Measurements from ENCODE around the gene PCID2. TPM values are rescaled to one million over a fixed set of nuclear protein-coding genes. Genes with fewer than 3 reads are reported as not detected.

PCID2 gene
- total RNA-seq, 2 experiments from 2014 or later: 59.3 to 60.8 TPM

DNA sequence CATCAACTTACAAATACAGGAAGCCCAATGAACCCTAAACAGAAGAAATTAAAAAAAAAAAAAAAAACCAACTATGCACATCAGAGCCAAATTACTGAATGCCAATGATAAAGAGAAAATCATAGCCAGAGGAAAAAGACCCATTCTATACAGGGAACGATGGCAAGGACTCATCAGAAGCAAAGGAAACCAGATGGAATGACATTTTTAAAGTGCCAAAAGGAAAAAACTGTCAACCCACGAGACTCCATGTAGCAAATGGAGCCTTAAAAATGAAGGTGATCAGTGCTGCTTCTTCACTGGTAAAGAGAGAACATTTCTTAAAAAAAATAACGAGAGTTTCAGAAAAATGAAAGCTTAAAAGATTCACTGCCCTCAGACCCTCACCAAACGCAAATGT is 18.3 kb downstream of the PCID2 start:
- DNase-seq (no peak), ATAC-seq (ENCODE audit: low read depth) (no peak)
- no peaks in the 10 kb centered on the region for H3K9me3 Mint-ChIP-seq
- POLR2A ChIA-PET: interaction anchor here (0.7 kb wide), 1 partner anchor 96 kb away, joined by 6 read pairs; no protein-coding TSS in a partner anchor
- no peak overlapping the region for H3K4me3 Mint-ChIP-seq
- H3K4me1 Mint-ChIP-seq: peaks cover 19% of the 10 kb centered on the region
- no peak overlapping the region for H3K27ac Mint-ChIP-seq
- H3K27me3 Mint-ChIP-seq: no peaks in the 10 kb centered on the region
- peaks cover 46% of the 10 kb centered on the region for H3K36me3 Mint-ChIP-seq

DNA sequence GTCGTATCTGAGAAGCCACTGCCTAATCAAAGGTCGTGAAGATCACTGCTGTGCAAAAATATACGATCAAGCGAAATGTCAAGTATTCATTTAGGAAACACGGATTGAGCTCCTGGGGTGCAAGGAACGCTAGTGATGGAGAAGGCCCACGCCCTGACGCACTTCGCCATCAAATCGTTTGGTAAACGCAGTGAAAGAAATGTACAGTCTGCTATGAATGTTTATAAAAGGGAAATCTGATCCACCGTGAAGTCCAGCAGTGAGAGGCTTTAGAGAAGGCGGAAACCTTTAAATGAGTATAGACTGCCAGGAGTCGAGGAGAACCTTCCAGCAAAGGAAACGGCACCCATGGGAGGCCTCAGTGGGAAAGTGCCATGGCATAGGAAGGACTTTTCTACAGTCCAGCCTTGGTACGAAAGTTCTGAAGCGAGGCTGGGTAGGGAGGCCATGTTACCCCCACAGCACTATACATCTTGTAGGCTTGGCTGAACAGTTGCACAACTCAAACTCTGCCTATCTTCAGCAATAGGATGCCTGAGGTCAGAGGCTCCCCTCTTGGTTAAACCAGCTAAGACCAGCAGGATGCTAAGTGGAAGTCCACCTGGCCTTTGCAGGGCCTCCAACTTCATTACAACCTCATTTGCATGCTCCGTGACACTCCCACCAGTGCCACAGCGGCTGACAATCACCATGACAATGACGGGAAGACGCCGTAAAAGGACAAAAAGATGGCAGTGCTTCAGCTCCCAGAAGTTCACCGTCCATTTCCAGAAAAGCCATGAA is 20.4 kb downstream of the PCID2 start:
- H3K4me3 Mint-ChIP-seq: no peak overlapping the region
- H3K27me3 Mint-ChIP-seq: no peaks in the 10 kb centered on the region
- no peak for ATAC-seq (ENCODE audit: low read depth)
- no peak for DNase-seq
- H3K27ac Mint-ChIP-seq: no peak overlapping the region
- H3K36me3 Mint-ChIP-seq: peaks cover 48% of the 10 kb centered on the region
- POLR2A ChIA-PET: interaction anchor here (1.1 kb wide), 1 partner anchor 21 kb away, joined by 3 read pairs; the partner anchor contains the start of genes CUL4A and PCID2
- peaks cover 29% of the 10 kb centered on the region for H3K4me1 Mint-ChIP-seq
- no peaks in the 10 kb centered on the region for H3K9me3 Mint-ChIP-seq

DNA sequence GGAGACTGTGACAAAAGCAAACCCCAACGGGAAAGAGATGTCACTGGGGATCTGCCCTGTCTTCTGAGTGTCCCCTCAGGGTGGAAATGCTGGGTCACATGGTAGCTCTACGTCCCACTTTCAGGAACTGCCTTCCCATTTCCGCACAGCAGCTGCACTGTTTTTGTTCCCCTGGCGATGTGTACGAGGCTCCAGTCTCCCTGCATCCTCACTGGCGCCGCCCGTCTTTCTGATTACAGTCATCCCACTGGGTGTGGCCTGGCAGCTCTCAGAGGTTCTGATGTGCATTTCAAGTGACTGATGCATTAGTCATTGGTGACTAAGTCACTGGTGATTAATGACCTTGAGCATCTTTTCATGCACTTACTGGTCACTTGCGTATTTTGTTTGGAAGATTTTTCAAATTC is 21.2 kb downstream of the PCID2 start:
- H3K36me3 Mint-ChIP-seq: peaks cover 51% of the 10 kb centered on the region
- no peaks in the 10 kb centered on the region for H3K9me3 Mint-ChIP-seq
- H3K4me3 Mint-ChIP-seq: no peak overlapping the region
- peaks cover 29% of the 10 kb centered on the region for H3K4me1 Mint-ChIP-seq
- no peak for DNase-seq
- H3K27ac Mint-ChIP-seq: no peak overlapping the region
- H3K27me3 Mint-ChIP-seq: no peaks in the 10 kb centered on the region
- POLR2A ChIA-PET: interaction anchor here (1.1 kb wide), 1 partner anchor 22 kb away, joined by 3 read pairs; the partner anchor contains the start of genes CUL4A and PCID2
- no peak for ATAC-seq (ENCODE audit: low read depth)

DNA sequence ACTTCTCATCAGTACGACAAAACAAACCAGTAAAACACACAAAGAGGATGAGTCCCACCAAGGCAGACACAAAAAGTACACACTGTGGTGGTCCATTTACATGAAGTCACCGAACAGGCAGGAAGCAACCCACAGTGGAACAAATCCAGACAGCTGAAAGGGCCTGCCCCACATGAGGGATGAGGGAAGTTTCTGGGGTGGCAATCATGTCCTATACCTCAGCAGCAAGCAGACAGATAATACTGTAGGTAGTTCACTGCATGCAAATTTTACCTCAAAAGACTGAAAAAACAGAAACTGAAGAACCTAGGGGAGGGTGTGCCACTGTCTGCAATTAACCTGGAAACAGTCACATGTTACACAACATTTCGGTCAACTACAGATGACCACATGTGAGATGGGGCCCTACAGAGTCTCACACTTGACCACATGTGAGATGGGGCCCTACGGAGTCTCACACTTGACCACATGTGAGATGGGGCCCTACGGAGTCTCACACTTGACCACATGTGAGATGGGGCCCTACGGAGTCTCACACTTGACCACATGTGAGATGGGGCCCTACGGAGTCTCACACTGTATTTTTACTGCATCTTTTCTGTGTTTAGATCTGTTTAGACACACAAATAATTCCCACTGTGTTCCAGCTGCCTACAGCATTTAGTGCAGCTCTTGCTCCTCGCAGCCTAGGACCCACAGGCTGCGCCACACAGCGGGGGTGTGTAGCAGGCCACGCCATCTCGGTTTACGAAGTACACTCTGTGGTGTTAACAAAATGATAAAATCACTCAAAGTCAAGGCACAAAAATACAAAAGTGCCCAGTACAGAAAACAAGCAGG is 22.2 kb downstream of the PCID2 start:
- DNase-seq: no peak
- Mint-ChIP-seq H3K4me1 (peaks cover 33% of the 10 kb centered on the region), H3K27ac (peak overlapping the region; percentile 66), H3K36me3 (peaks cover 55% of the 10 kb centered on the region), H3K27me3 (no peaks in the 10 kb centered on the region), H3K9me3 (no peaks in the 10 kb centered on the region), H3K4me3 (no peak overlapping the region)
- POLR2A ChIA-PET: interaction anchor here (2.8 kb wide), 1 partner anchor 23 kb away, joined by 16 read pairs; the partner anchor contains the start of genes CUL4A and PCID2
- peak; percentile 25 for ATAC-seq (ENCODE audit: low read depth)

DNA sequence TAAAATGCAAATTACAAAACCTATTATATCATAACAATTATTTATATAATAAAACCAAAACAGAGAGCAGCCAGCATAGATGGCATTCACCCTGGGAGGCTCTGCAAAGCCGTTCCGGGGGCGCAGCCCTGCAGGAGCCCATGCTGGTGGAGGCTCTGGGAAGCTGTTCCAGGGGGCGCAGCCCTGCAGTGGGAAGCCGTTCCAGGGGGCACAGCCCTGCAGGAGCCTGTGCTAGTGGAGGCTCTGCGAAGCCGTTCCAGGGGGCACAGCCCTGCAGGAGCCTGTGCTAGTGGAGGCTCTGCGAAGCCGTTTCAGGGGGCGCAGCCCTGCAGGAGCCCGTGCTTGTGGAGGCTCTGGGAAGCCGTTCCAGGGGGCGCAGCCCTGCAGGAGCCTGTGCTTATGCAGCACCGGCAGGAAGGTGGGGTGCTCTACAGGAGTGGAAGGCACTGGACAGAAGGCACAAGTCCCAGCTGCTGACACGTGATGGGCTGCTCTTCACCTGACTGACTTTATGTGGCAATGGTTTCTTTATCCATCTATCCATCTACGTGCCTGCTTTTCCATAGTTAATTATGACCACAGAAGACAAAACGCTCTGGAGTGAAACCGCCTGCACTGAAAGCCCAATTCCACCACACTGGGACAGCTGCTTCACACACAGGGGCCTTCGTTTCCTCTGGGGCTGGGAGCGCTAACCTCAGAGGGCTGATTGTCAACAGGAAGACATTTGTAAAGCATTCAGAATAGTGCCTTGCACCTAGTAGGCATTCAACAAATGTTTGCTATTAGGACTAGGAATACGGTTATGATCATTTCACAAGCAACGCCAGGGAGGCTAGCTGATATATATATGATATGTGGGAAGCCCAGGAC is 23.7 kb downstream of the PCID2 start:
- DNase-seq (peak; percentile 37), ATAC-seq (ENCODE audit: low read depth) (peak; percentile 80)
- Mint-ChIP-seq H3K27me3 (no peaks in the 10 kb centered on the region), H3K9me3 (no peaks in the 10 kb centered on the region), H3K4me1 (peaks cover 36% of the 10 kb centered on the region), H3K4me3 (peak overlapping the region; percentile 76), H3K36me3 (peaks cover 50% of the 10 kb centered on the region), H3K27ac (peak overlapping the region; percentile 88)
- POLR2A ChIA-PET: interaction anchor here (2.8 kb wide), 1 partner anchor 24 kb away, joined by 16 read pairs; the partner anchor contains the start of genes CUL4A and PCID2

DNA sequence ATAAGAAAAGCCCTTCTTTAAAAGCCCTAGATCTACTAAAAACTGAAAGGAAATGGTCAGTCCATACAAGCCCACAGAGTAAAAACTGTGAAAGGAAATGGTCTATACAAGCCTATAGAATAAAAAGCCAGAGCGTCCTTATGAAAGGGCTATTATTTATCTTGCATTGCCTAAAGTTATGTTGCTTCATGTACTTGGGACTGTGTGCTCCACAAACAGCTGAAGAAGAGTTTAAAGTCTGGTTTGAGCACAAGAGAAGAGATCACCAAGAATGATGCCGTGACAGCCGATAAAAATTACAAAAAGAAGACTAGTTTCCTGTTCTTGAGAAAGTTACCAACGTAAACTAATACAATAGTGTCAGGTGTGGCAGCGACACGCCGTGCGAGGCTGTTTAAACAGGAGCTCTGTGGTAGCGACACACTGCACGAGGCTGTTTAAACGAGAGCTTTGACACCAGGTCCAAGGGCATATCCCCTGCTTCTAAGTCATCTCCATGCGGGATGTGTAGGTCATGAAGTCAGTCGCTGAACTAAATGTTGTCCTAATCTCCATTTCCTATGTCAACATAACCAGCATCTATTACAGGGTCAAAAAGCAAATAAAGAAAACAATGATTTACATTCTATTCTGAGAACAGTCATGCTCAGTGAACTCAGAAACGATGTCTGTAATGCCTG is 24.9 kb downstream of the PCID2 start:
- no peaks in the 10 kb centered on the region for H3K27me3 Mint-ChIP-seq
- peak overlapping the region; percentile 9 for H3K27ac Mint-ChIP-seq
- peaks cover 48% of the 10 kb centered on the region for H3K36me3 Mint-ChIP-seq
- DNase-seq: no peak
- POLR2A ChIA-PET: interaction anchor here (2.8 kb wide), 1 partner anchor 26 kb away, joined by 16 read pairs; the partner anchor contains the start of genes CUL4A and PCID2
- H3K4me3 Mint-ChIP-seq: no peak overlapping the region
- H3K9me3 Mint-ChIP-seq: no peaks in the 10 kb centered on the region
- ATAC-seq (ENCODE audit: low read depth): no peak
- peaks cover 38% of the 10 kb centered on the region for H3K4me1 Mint-ChIP-seq

DNA sequence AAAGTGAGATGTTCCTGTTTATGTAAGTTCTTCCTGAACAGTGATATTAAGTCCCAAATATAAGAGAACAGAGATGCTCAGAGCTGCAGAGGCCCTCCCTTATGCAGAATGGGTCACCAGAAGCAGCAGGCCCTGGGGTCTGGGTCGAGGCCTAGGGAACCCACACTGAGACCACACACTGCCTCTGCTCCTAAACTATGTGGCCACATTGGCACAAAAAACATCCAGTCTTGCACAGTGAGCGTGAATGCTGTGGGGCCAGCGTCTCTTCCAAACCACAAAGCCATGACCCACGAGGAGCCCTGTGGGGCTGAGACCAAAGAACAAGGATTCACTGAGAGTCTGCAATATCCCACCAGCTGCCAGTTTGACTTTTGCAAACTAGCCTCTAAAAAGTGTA is 26.4 kb downstream of the PCID2 start:
- peaks cover 35% of the 10 kb centered on the region for H3K4me1 Mint-ChIP-seq

DNA sequence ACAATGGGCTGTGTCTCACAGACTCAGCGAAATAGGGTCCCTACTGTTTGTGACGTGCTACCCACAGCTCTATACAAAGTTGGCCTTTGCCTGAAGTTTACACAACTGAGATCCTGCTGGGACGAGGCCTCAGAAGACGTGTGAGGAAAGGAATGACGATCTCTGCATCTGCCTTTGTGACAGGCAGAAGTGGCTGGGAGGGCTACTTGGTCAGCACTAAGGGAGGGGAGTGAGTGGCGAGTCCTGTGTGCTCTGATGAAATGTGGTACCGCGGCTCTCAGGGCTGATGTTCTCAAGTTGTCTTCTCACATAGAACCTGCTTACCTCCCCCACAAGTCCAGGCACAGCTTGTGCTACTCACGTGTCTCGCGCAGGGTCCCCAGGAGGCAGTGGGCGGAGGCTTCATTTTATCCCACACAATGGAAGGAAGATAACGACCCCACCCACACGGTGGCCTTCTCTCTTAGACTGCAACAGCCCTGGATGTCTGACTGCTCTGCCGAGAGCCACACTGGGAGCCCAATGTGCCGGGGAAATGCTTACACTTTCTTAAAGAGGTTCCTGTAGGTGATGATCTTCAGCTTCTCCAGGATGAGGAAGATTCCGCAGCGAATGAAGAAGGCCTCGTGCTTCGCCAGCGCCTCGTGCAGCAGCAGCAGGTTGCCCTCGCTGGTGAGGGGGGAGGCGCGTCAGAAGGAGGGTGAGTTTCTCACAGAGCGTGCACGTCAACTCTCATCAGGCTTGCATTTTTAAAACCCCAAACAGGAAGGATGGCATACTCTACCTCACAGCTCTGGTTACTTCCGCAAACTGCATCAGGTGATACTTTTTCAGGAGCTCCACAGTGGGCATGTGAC is 28.9 kb downstream of the PCID2 start:
- ATAC-seq (ENCODE audit: low read depth) (no peak), DNase-seq (no peak)
- POLR2A ChIA-PET: interaction anchor here (0.6 kb wide), 1 partner anchor 102 kb away, joined by 3 read pairs; no protein-coding TSS in a partner anchor
- Mint-ChIP-seq H3K4me3 (no peak overlapping the region), H3K36me3 (peaks cover 33% of the 10 kb centered on the region), H3K27me3 (no peaks in the 10 kb centered on the region), H3K27ac (peak overlapping the region; percentile 66), H3K4me1 (peaks cover 26% of the 10 kb centered on the region), H3K9me3 (no peaks in the 10 kb centered on the region)

More for the DNA sequence above, 26.4 kb downstream of the PCID2 start:
- Mint-ChIP-seq H3K27ac (peak overlapping the region; percentile 16), H3K4me3 (no peak overlapping the region), H3K36me3 (peaks cover 39% of the 10 kb centered on the region), H3K9me3 (no peaks in the 10 kb centered on the region), H3K27me3 (no peaks in the 10 kb centered on the region)
- ATAC-seq (ENCODE audit: low read depth) (no peak), DNase-seq (no peak)
- POLR2A ChIA-PET: no interaction called here

DNA sequence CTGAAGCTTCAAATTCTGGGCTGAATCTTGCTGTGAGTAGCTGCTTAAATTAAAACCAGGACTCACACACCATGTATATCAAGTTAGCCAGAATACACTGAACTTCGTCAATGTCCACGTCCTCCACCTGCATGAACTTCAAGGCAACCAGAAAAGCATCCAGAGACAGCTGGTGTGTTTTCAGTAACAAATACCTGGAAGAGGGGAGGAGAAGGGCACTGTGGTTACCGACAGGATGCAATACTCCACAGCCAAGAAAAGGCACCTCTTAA is 29.6 kb downstream of the PCID2 start:
- Mint-ChIP-seq H3K9me3 (no peaks in the 10 kb centered on the region), H3K4me3 (no peak overlapping the region), H3K36me3 (peaks cover 38% of the 10 kb centered on the region), H3K27me3 (no peaks in the 10 kb centered on the region), H3K27ac (no peak overlapping the region), H3K4me1 (peaks cover 26% of the 10 kb centered on the region)
- no peak for DNase-seq
- POLR2A ChIA-PET: no interaction called here
- ATAC-seq (ENCODE audit: low read depth): no peak

DNA sequence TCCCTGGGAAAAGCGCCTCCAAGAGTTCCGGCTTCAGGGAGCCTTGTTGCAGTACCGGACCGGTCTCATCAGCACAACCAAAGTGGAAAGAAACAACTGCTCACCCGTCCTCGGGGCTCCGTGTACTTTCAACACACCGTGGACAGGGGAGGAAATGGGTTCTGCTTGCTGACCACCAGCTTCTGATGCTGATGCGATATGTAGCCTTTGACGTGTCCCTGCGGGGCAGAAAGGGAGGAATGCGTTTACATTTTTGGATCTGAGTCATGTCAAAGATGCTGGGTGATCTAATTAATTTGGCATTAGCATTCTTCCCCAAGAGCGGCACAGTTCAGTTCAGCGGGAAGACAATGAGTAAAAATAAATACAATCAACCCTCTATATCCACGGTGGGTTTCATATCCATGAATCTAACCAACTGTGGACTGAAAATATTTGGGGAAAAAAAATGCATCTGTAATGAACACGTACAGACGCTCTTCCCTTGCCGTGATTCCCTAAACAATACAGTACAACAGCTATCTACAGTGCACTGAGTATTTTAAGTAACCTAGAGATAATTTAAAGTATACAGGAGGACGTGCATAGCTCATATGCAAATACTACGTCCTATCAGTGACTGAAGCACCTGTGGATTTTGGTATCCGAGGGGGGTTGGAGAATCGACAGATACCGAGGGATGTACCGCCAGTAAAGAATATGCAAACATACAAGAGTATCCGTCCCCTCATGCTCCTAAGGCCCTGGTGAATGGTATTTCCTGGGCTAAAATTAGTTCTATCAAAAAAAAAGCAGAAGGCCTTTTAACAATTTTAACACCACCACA is 30.2 kb downstream of the PCID2 start:
- Mint-ChIP-seq H3K27ac (no peak overlapping the region), H3K27me3 (no peaks in the 10 kb centered on the region)
- POLR2A ChIA-PET: no interaction called here

DNA sequence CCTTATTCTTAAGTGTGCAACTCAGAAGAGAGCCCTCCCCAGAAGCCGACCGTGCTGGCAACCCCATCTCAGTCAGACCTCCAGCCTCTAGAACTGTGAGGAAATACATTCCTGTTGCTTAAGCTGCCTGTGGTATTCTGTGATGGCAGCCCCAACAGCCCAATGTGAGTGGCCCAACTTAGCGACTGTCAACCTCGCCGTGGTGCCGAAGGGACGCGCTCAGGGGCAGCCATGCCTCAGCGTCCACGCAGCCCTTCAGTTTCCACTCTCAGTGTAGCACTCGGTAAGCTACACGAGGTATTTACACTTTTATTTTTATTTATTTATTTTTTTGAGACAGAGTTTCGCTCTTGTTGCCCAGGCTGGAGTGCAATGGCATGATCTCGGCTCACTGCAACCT is 31.6 kb downstream of the PCID2 start:
- Mint-ChIP-seq H3K9me3 (no peaks in the 10 kb centered on the region), H3K27me3 (no peaks in the 10 kb centered on the region), H3K4me1 (peaks cover 15% of the 10 kb centered on the region), H3K36me3 (peaks cover 28% of the 10 kb centered on the region), H3K4me3 (no peak overlapping the region), H3K27ac (no peak overlapping the region)
- DNase-seq: no peak
- POLR2A ChIA-PET: no interaction called here
- ATAC-seq (ENCODE audit: low read depth): no peak

More for the DNA sequence above, 30.2 kb downstream of the PCID2 start:
- H3K36me3 Mint-ChIP-seq: peaks cover 36% of the 10 kb centered on the region
- ATAC-seq (ENCODE audit: low read depth) (no peak), DNase-seq (no peak)
- H3K4me3 Mint-ChIP-seq: no peak overlapping the region
- H3K4me1 Mint-ChIP-seq: peaks cover 20% of the 10 kb centered on the region
- H3K9me3 Mint-ChIP-seq: no peaks in the 10 kb centered on the region
